NCI-H1694 (cell line): ENCODE results near the gene ARHGAP28.
"Not testable (repeated sequence)": the region's sequence is repeated elsewhere in the genome, so short reads cannot be mapped to it uniquely, and the experiment has no call there.

Source experiments
- DNase-seq: peaks from one replicate; lab custom pipeline; 2025; lab: John Stamatoyannopoulos, UW

Gene ARHGAP28

DNA sequence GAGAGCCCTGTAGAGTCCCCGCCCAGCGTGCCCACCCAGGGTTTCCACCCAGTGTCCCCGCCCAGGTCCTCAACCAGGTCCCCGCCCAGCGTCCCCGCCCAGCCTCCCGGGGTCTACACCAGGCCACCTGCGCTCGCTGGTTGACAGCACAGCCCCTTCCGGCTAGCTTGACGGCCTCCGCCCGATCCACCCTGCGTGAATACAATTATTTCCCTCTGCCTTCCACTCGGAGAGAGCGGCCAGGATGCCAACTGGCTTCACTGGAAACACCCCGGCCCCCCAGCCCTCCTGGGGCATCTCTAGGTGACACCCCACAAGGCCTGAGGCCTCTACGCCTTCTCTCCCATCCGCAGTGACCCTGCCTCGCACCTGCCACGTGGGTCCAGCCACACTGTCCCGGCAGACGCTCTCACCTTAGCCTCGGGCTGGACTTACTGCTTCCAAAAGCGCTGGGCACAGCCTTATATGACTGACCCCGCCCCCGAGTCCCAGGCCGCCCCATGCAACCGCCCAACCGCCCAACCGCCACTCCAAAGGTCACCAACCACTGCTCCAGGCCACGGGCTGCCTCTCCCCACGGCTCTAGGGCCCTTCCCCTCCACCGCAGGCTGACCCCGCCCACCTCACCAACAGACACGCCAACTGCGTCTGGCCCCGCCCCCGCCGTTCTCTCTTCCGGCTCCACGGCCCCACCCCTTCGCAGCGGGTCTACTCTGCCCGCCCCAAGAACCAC, 200.0 kb downstream of the ARHGAP28 start:
- DNase-seq, result no peak

- DNase-seq, result no peak
Observed at GRCh38 chr18:6934859-6935258, 205.3 kb downstream of the ARHGAP28 start.

DNA sequence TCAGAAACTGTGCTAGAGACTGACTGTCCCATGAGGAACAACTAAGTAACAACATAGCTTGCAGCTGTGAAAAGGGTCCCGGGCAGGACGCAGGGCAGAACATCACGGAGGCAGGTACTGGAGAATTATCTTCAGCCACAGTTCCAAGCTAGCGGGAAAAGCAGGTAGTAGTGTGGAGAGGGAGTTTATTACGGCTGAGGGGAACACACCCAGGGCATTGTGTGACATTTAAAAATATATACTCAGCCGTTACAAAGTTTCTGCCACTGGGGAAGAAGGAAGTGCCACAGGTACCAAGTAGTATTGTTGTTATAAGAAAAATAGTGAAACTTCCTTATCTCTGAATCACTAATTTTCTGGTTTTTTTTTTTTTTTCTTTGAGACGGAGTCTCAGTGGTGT, 208.5 kb downstream of the ARHGAP28 start:
- DNase-seq, result no peak

GRCh38 chr18:6938403-6938802, 208.9 kb downstream of the ARHGAP28 start:
- not testable (repeated sequence) for DNase-seq

DNA sequence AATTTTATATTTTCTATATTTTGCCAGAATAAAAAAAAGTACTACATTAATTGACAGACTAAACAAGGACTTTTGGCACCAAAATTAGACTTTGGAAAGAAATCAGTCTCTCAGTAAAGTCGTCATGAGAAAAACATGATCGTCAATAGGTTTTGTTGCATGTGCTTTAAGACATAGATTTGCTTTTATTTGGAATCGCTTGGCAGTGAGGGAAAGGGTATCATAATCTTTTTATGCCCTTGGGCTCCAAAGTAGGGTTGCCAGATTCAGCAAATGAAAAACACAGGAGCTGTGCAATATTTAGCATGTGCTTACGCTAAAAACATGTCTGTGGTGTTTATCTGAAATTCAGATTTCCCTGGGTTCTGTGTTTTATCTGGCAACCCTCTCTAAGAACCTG, 210.5 kb downstream of the ARHGAP28 start:
- no peak for DNase-seq

GRCh38 chr18:6940451-6940850, 210.9 kb downstream of the ARHGAP28 start:
- no peak for DNase-seq

DNA sequence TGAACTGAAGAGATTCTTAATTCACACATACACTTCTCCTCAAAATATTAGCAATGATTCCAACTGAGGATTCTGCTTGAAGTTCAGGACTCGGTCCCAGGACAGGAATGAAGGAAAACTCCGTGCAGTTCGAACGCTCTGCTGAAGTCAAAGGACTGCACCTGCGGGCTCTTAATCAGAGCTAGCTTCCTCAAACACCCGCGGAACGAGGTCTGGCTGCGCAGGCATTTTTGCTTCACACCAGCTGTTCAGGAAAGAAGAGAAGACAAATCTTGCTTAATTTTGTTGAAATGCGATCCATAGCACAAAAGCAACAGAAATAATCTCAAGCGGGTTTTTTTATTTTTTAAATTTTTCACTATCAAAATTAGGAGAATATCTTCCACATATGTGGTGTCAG, 212.5 kb downstream of the ARHGAP28 start:
- no peak for DNase-seq

- DNase-seq, result no peak
Observed at GRCh38 chr18:6942742-6943141, 213.2 kb downstream of the ARHGAP28 start.

DNA sequence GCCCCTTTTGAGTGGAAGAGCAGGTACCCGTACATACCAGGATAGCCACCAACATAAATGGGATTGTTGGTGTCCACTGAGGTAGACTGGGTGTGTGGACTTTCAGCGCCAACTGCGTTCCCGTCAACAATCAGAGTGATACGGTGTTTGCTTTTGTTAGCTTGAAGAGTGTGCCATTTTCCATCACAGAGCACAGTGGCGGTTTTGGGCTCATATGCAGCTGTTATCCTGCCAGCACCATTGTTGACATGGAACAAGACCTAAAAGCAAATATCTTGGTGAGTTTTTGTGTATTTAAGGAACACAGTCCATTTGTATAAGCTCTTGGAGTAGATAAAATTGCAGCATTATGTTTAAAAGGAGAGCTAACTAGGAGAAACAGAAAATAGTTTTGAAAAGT, 213.6 kb downstream of the ARHGAP28 start:
- no peak for DNase-seq

DNA sequence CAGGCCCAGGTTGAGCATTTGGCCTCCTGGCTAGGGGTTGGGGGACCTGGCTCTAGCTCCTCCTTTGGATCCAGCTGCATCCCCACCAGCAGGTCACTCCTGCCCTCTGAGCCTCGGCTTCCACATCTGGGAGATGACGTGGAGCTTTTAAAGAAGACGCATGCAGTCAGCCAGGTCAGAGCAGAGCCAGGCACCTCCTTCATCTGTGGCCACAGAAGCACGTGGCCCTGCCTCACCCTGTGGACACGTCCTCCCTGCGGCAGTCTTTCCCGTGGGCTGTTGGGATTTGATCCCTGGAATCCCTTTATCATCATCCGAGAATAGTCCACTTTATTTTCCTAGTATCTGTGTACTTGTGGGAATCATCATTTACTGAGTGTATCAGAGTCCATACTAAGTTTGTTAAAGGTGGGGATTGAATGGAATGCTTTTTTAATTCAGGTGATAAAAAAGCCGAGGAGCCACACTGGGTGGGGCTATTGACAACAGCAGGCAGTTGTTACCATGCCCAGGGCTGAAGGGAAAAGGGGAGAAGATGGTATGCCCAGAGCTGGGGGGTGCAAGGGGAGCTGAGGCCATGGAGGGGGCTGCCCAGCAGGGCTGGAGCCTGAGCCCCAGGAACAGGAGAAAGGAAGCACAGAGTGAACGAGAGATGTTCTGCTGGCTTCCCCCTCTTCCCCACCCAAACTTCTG, 218.0 kb downstream of the ARHGAP28 start:
- no peak for DNase-seq

DNA sequence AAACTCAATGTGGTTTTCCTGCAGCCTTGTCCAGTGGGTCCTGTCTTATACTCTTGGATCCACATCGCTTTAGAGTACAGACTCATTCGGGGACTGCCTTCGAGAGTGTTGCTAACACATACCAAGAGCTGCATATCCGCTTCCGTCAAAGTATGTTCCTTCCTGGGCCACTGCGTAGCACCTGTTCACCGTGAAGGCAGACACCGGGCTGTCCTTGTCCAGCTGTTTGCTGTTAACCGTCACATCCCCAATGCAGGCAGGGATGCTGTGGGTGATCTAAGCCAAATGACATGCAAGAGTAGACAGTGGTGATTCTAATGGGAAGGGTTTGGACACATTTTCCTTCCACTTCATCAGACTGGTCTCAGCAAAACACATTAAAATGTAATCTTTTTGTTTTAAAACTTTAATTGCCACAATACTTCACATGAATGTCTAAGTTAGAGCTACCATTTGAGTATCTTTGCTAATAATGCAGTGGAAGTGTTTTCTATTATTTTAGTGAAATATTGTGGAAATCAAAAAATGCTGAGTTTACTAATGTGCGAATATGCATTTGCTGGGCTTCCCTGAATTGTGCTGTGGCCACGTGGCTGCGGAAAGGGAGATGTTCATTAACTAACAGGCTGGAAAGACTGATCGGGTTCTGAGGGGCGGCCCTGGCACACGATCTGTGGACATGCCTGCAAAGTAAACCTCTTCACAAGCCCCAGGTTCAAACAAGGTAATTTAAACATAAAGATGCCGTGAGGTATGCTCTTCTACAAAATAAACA, 219.0 kb downstream of the ARHGAP28 start:
- DNase-seq, result no peak

DNA sequence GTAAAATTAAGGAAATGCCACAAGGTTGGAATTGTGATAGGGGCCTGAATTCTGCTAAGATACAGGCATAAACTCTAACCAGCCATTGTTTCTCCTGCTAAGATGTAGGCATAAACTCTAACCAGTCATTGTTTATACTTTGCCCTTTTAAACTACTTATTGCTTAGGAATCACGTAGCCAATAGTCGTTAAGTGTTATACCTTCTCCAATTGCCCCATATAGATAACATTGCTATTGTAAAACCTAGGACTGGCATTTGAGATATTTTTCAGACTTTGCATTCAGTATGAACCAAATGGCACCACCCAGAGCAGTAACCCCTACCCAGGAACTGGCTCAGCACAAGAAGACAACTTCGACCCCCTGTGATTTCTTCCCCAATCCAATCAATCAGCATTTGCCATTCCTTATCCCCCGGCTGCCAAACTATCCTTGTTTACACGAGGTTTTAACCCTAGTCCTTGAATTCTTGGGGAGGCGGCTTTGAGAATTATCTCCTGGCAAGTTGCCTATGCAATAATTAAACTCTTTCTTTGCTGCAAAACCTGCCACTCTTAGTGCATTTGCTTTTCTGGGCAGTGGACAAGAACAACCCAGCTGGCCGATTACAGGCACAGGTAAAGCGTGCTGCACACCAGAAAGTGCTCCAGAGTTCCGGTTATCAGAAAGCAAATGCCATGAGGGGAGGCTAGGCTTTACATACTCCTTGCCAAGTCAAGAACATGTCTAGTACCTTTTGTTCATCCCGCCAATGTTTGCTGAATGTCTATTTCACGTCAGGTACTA, 220.5 kb downstream of the ARHGAP28 start:
- no peak for DNase-seq

- no peak for DNase-seq
Observed at GRCh38 chr18:6950641-6951040, 221.1 kb downstream of the ARHGAP28 start.

DNA sequence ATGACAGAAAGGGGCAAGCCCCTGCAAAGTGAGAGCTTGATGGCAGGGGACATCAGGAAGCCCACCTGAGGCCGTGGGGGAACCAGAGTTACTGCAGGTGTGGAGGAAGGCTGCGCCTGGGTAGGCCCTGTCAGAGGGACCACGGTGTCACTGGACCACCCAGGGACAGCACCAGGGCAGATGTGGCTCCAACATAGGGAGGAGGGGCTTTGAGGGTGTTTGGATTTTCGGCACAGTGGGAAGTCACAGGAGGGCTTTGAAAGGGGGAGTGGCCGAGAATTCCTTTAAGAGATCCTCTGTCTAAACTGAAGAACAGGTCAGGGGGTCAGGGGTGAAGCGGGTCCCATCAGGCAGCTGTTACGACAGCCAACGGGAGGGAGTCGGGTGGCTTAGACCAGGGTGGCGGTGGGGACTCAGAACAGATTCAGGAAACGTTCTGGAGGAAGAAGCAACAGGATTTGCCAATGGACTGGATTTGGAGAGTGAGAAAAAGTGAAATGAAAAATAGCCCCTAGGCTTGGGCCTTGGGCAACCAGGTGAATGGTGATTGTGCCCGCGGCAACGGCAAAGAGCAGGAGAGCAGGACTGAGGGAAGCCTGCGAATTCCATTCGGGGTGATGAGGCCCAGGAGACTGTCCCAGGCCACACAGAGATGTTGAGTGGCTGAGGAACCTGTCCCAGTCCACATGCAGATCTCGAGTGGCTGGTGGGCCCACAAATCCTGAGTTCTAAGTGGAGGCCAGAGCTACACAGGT, 222.0 kb downstream of the ARHGAP28 start:
- no peak for DNase-seq

- DNase-seq, result no peak
Observed at GRCh38 chr18:6954501-6954900, 225.0 kb downstream of the ARHGAP28 start.

- no peak for DNase-seq
Observed at GRCh38 chr18:6955304-6955703, 225.8 kb downstream of the ARHGAP28 start.

- no peak for DNase-seq
Observed at GRCh38 chr18:6956495-6956894, 227.0 kb downstream of the ARHGAP28 start.

GRCh38 chr18:6956999-6957398, 227.5 kb downstream of the ARHGAP28 start:
- no peak for DNase-seq

GRCh38 chr18:6959110-6959509, 229.6 kb downstream of the ARHGAP28 start:
- DNase-seq, result no peak

GRCh38 chr18:6960124-6960523, 230.6 kb downstream of the ARHGAP28 start:
- DNase-seq, result no peak

- DNase-seq, result no peak
Observed at GRCh38 chr18:6960656-6961055, 231.1 kb downstream of the ARHGAP28 start.
